Body of pancreas (tissue), 4 donors: Measurements from ENCODE around the gene ACVR1B. TPM values are rescaled to one million over a fixed set of nuclear protein-coding genes. Genes with fewer than 3 reads are reported as not detected.

Experiments
- ATAC-seq: fragments of 150-250 bp; one replicate; pipeline ENCODE4 v1.9.1; 2016
- DNase-seq, 4 donors: peaks; one replicate each; pipeline ENCODE4 v3.0.0-alpha.2; 2019
- H3K27ac ChIP-seq, 4 donors: fragments of 200-600 bp; sonication (generic); 1 replicate in 3 of 4; 2 replicates in 1 of 4; pipeline versions ENCODE4 v1.5.1 to v1.6.1; 2016 to 2019; ENCODE audit warnings: mild to moderate bottlenecking in 1 of 4, mixed read lengths in 1 of 4, moderate library complexity in 1 of 4
- H3K27me3 ChIP-seq, 2 donors: fragments of 200-600 bp; sonication (generic); one replicate each; pipeline ENCODE4 v1.6.0; 2016; ENCODE audit warnings: mild to moderate bottlenecking in 1 of 2
- H3K36me3 ChIP-seq, 2 donors: fragments of 200-600 bp; sonication (generic); replicated peaks in 1 of 2; 2 replicates each; pipeline ENCODE4 v1.5.1; 2016; ENCODE audit warnings: low read depth in 2 of 2; ENCODE audit not compliant: insufficient read depth in 1 of 2
- H3K4me1 ChIP-seq: fragments of 200-600 bp; sonication (generic); one replicate; pipeline ENCODE4 v1.6.0; 2016
- H3K4me3 ChIP-seq, 2 donors: fragments of 200-600 bp; sonication (generic); 1 replicate in 1 of 2; 2 replicates in 1 of 2; pipeline ENCODE4 v1.5.1; 2016 to 2019
- H3K9me3 ChIP-seq, 3 donors: fragments of 200-600 bp; sonication (generic); 1 replicate in 2 of 3; 2 replicates in 1 of 3; pipeline ENCODE4 v1.5.1; 2016
- CTCF ChIP-seq, 7 experiments: fragments of 450-650 bp in 4 of 7; fragments of 200-600 bp in 3 of 7; sonication (generic) in 3 of 7; IDR thresholded peaks; one replicate each; pipeline ENCODE4 v1.5.1; 2016 to 2019; ENCODE audit warnings: antibody characterized with exemption in 7 of 7
- POLR2A ChIP-seq, 3 donors: fragments of 450-650 bp; IDR thresholded peaks; one replicate each; pipeline ENCODE4 v1.6.1; 2016; ENCODE audit warnings: antibody characterized with exemption in 3 of 3, mild to moderate bottlenecking in 2 of 3
- WGBS, 2 donors: methylation state at CpG; one replicate each; pipeline ENCODE4 v1.1.5; 2017; 5-methylcytosine and 5-hydroxymethylcytosine counted together
- intact Hi-C: fragments of 100-400 bp; cut with DNase I; formaldehyde crosslinking; loops from one replicate; pipeline ENCODE4 v1.15.1; 2023
- total RNA-seq, 2 donors: library from RNA; depleted of rRNA; stranded (reverse); fragments of >200 nt; gene quantifications; one replicate each; pipeline ENCODE4 v1.1.0, GENCODE V29; 2016

The ACVR1B gene
- total RNA-seq, 2 donors from 2014 or later: 19.8 to 21.8 TPM

GRCh38 chr12:52026263-52026662 is 74.8 kb downstream of the ACVR1B start:
- no peak for DNase-seq
- no peak for TF ChIP-seq CTCF (IDR thresholded peaks at IDR 0.05)
- no peak for TF ChIP-seq POLR2A (IDR thresholded peaks at IDR 0.05)
- no peaks in the 10 kb centered on the region for H3K36me3 ChIP-seq
- ATAC-seq: no peak
- WGBS, 2 donors: 41 to 43% methylated on average over 5 of the region's 5 CpGs
- H3K27ac ChIP-seq: no peak overlapping the region
- H3K9me3 ChIP-seq: no peaks in the 10 kb centered on the region
- no peak overlapping the region for H3K4me3 ChIP-seq
- no peaks in the 10 kb centered on the region for H3K27me3 ChIP-seq
- peaks cover 33% of the 10 kb centered on the region for H3K4me1 ChIP-seq
- intact Hi-C loops: loop anchor here (5.0 kb wide), 1 partner anchor 56 kb away; no protein-coding TSS in a partner anchor

- no peak overlapping the region for H3K4me3 ChIP-seq
- intact Hi-C loops: loop anchor here (5.0 kb wide), 1 partner anchor 55 kb away; no protein-coding TSS in a partner anchor
- ATAC-seq (no peak), DNase-seq (no peak)
- no peak overlapping the region for H3K27ac ChIP-seq
- no peaks in the 10 kb centered on the region for H3K36me3 ChIP-seq
- H3K4me1 ChIP-seq: peaks cover 38% of the 10 kb centered on the region
- TF ChIP-seq POLR2A (IDR thresholded peaks at IDR 0.05) (no peak), CTCF (IDR thresholded peaks at IDR 0.05) (no peak)
- no peaks in the 10 kb centered on the region for H3K9me3 ChIP-seq
- no peaks in the 10 kb centered on the region for H3K27me3 ChIP-seq
- WGBS, 2 donors: 40 to 78% methylated on average over 1 to 12 of the region's 12 CpGs
These were observed 75.8 kb downstream of the ACVR1B start for GRCh38 chr12:52027085-52027843.

GRCh38 chr12:52029685-52030084 is 78.2 kb downstream of the ACVR1B start:
- no peaks in the 10 kb centered on the region for H3K27me3 ChIP-seq
- H3K4me1 ChIP-seq: peaks cover 33% of the 10 kb centered on the region
- DNase-seq (peak in 3 of 4 donors; percentile 58 to 65 (median 58)), ATAC-seq (no peak)
- intact Hi-C loops: loop anchor here (5.0 kb wide), 1 partner anchor 53 kb away; no protein-coding TSS in a partner anchor
- H3K4me3 ChIP-seq: no peak overlapping the region
- no peaks in the 10 kb centered on the region for H3K9me3 ChIP-seq
- TF ChIP-seq CTCF (IDR thresholded peaks at IDR 0.05): no peak
- no peak for TF ChIP-seq POLR2A (IDR thresholded peaks at IDR 0.05)
- WGBS, 2 donors: 52 to 54% methylated on average over 4 of the region's 4 CpGs
- no peak overlapping the region for H3K27ac ChIP-seq
- H3K36me3 ChIP-seq: no peaks in the 10 kb centered on the region

- Histone ChIP-seq H3K36me3 (no peaks in the 10 kb centered on the region), H3K27me3 (no peaks in the 10 kb centered on the region), H3K4me1 (peaks cover 29% of the 10 kb centered on the region), H3K27ac (peak overlapping the region; percentile 92 to 96 (median 94)), H3K4me3 (no peak overlapping the region), H3K9me3 (no peaks in the 10 kb centered on the region)
- 0 to 2% methylated on average over 5 of the region's 5 CpGs for WGBS, 2 donors
- TF ChIP-seq POLR2A (IDR thresholded peaks at IDR 0.05) (no peak), CTCF (IDR thresholded peaks at IDR 0.05) (no peak)
- intact Hi-C loops: no loop called here
- DNase-seq (peak; percentile 75 to 89 (median 86)), ATAC-seq (peak; percentile 41)
These were observed 80.9 kb downstream of the ACVR1B start for GRCh38 chr12:52032446-52032803.
